Left lobe of liver (tissue), 2 donors: ENCODE measurements around the gene GPATCH8. TPM values are rescaled to one million over a fixed set of nuclear protein-coding genes. Genes with fewer than 3 reads are reported as not detected.
"Not testable (repeated sequence)": the region's sequence is repeated elsewhere in the genome, so short reads cannot be mapped to it uniquely, and the experiment has no call there.

Experiments
- ATAC-seq: fragments of 200-7000 bp; cut with Tn5 transposase; one replicate; pipeline ENCODE4 v1.9.1; 2020; ENCODE audit warnings: mild to moderate bottlenecking, moderate library complexity
- DNase-seq: peaks from one replicate; pipeline ENCODE4 v3.0.0-alpha.2; 2020; ENCODE audit warnings: low spot score
- total RNA-seq: library from RNA; stranded (reverse); gene quantifications from one replicate; pipeline ENCODE4 v1.2.1, GENCODE V29; 2021
- donor health status: DM: no; HTN: no; CAD: no; lungs with moderate emphysema.
- donor health status: DM: no; HTN: yes; CAD: no.

Gene GPATCH8
- total RNA-seq, 1 donor from 2014 or later: 11.0 TPM

DNA sequence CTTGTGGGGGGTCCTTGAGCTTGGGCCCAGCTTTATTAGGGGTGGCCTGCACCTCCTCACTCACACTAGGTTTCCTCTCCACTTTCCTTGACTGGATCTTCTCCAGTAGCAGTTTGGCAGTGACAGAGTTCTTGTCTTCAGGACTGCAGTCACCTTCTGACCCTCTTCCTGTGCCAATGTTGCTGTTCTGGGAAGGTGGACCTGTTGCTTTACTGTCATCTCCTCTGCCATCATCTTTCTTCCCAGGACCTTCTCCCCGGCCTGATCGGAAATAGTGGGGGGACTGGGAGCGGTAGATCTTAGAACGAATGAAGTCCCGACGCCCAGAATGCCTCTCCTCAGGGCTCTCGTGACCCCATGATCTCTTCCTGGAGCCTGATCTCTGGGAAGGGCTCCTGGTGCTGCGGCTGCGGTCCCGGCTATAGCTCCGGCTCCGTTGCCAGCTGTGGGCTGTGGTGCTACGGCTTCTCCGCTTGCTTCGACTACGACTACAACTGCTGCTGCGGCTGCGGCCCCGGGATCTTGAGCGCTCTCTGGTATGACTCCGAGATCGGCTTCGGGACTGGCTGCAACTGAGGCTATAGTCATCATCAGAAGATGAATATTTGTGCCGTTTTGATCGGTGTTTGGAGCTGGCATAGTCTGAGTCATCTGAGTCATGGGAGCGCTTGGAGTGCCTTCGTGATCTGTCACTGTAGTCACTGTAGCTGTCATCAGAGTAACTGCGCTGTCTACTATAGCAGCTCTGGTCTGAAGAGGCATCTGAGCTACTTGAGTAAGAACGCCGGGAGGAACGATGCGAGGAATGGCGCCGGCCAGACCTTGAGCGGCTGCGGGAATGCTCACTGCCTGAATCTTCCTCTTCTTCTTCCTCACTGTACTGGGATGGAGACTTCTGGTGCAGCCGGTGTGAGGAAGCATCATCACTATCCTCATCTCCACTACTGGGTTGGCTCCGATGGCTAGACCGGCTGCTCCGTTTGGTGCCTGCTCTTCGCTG is 104.2 kb downstream of the GPATCH8 start:
- no peak for DNase-seq
- no peak for ATAC-seq

- DNase-seq (no peak), ATAC-seq (no peak)
Measured at GRCh38 chr17:44397479-44398440, 105.4 kb downstream of the GPATCH8 start.

- ATAC-seq: no peak
Measured at GRCh38 chr17:44396946-44397345, 106.3 kb downstream of the GPATCH8 start.

GRCh38 chr17:44394833-44395232 is 108.4 kb downstream of the GPATCH8 start:
- no peak for DNase-seq
- no peak for ATAC-seq

More at GRCh38 chr17:44396946-44397345, 106.3 kb downstream of the GPATCH8 start:
- no peak for DNase-seq

DNA sequence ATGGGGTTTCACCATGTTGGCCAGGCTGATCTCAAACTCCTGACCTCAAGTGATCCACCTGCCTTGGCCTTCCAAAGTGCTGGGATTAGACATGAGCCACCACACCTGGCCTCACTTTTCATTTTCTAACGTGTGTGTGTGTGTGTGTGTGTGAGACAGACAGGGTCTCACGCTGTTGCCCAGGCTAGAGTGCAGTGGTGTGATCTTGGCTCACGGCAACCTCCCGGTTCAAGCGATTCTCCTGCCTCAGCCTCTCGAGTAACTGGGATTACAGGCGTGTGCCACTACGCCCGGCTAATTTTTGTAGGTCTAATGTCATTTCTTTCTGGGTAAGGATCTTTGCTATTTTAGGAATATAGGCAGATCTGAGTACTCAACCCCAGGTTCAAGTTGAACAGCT is 109.1 kb downstream of the GPATCH8 start:
- not testable (repeated sequence) for ATAC-seq, DNase-seq

DNA sequence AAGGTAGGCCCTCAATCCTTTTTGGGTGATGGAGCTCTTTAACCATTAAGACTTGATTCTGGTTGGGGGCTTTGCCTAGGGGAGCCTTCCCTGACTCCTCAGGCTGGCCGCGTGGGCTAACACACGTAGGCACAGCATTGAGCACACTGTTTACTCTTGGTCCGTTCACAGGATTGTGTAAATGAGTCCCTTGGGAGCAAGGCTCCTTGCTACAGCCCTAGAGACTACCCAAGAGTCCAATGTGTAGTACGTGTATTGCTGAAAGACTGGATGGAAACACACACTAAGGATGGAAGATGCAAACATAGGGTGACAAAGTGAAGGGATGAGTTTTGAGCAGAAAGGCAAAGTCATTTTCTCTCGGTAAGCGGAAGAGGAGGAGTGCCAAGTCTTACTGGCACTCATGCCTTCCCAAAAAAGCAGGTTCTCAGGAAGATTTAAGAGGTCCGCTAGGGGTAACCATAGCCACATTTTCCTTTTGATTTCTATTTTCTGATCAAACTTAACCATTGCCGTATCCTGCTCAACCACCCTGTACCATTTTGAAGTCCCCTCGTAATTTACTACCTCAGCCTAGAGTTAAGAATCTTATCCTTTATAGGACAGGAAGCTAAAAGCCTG is 112.8 kb downstream of the GPATCH8 start:
- DNase-seq (no peak), ATAC-seq (no peak)

- no peak for ATAC-seq
- DNase-seq: no peak
Measured at GRCh38 chr17:44389723-44390202, 113.4 kb downstream of the GPATCH8 start.

- DNase-seq: no peak
- ATAC-seq: no peak
Measured at GRCh38 chr17:44389281-44389680, 113.9 kb downstream of the GPATCH8 start, which contains the start of gene ITGA2B. Gene ITGA2B (minus strand): TSS chr17:44389649. CDS start chr17:44389473, 176 bp downstream.

- ATAC-seq (no peak), DNase-seq (no peak)
Measured at GRCh38 chr17:44387804-44388203, 115.4 kb downstream of the GPATCH8 start.

DNA sequence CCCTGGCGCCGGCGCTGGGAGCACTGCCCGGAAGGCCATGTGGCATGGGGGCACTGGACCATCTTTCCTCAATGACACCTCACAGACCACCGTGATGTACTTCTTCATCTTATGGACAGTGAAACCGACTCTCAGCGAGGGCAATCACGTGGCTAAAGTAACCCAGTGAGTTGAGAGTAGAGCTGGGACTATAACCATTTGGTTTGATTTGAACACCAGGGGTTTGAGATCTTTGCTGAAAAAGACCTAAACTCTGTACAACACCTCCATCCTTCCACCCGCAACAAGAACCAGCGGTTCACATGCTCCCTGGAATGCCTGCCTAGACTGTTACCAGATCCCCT is 117.1 kb downstream of the GPATCH8 start:
- DNase-seq (no peak), ATAC-seq (no peak)

DNA sequence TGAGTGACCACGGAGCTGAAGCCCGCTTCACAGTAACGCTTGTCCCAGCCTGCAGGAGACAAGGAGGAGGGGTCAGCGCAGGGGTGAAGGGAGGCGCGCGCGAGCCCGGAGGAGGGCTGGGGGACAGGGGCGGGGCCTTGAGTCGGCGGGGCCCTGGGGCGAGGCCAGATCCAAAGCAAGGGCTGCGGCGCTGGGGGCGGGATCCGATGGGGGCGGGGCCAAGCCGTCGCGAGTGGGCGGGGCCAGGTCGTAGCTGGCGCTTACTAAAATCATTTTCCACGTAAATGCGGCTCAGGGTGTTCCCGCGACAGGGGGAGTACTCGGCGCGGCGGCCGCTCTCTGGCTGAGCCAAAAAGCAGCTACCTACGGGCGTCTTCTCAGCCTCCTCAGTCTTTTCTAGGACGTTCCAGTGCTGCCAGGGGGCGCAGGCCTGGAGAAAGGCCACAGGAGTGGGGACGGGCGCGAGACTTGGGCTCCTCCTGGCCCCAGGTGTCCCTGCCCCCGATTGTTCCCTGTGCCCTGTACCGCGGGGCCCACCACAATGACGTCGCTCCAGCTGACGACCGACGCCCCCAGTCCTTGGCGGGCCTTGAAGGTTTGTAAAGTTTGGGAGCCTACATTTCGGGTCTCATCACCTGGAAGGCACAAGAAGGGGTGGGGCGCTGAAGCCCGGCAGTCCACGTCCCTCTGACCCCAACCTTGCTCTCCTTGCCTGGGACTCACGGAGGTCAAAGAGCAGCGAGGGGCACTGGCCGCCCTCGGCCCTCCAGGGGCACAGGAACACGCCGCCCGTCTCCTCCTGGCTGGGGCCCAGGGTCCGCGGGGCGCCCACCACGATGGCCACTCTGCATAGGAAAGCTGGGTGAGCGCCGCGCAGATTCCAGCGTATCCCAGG is 117.7 kb downstream of the GPATCH8 start:
- DNase-seq: peak; percentile 70
- peak; percentile 91 for ATAC-seq

GRCh38 chr17:44384823-44385286 is 118.4 kb downstream of the GPATCH8 start:
- DNase-seq: no peak
- ATAC-seq: peak; percentile 21

GRCh38 chr17:44384281-44384822 is 118.9 kb downstream of the GPATCH8 start:
- no peak for ATAC-seq
- DNase-seq: no peak

- DNase-seq: no peak
- ATAC-seq: no peak
Measured at GRCh38 chr17:44383861-44384260, 119.3 kb downstream of the GPATCH8 start.

DNA sequence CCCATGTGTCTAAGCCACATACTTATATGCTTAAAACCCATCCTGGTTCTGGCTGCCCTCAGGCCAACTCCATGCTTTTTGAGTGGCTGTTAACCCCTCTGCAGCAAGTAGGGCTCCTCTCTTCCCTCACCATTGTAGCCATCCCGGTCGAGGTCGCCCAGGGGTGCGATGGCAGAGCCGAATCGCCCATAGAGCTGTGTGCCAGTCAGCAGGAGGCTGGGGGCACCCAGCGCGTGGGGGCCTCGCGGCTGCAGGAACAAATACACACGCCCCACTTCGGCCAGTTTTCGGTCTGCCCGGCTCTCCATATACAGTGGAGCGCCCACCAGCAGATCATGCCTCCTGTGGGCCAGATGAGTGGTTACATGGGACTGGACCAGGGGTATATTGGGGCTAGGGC is 119.8 kb downstream of the GPATCH8 start:
- DNase-seq (no peak), ATAC-seq (no peak)

DNA sequence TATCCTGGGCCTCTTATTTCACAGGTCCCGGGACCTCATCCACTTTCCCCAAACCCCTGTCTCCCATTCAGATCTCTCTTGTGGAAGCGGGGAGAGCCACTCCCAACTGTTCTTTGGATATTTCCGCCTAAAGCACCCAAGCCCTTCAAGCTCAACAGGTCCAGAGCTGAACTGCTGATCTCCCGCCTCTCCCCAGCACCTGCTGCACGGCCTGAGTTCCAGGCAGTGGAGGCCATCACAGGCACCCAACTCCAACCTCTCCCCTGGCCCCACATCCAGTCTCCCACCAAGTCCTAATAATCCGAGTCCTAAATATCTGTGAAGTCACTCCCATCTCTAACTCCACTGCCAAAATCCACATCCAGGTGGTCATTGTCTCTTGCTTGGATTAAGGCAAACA is 120.3 kb downstream of the GPATCH8 start:
- DNase-seq: no peak
- ATAC-seq: no peak

- DNase-seq: no peak
- ATAC-seq: no peak
Measured at GRCh38 chr17:44381810-44382305, 121.3 kb downstream of the GPATCH8 start.

- DNase-seq: no peak
- ATAC-seq: no peak
Measured at GRCh38 chr17:44380767-44381166, 122.4 kb downstream of the GPATCH8 start.

- ATAC-seq (no peak), DNase-seq (no peak)
Measured at GRCh38 chr17:44379887-44380286, 123.3 kb downstream of the GPATCH8 start.
